Choroid plexus epithelial cell (primary cell): Measurements from ENCODE around the gene RPS4Y1.
"Not testable (repeated sequence)": the region's sequence is repeated elsewhere in the genome, so short reads cannot be mapped to it uniquely, and the experiment has no call there.

Experiments
- DNase-seq: peaks from one replicate; pipeline ENCODE4 v3.0.0-alpha.2; 2010; ENCODE audit warnings: low read depth
- H3K4me3 ChIP-seq: 2 replicates; pipeline ENCODE4 v1.5.1; 2011; ENCODE audit warnings: low read depth, mild to moderate bottlenecking, control low read depth, low read length, moderate library complexity
- CTCF ChIP-seq: conservative IDR thresholded peaks from 2 replicates; pipeline ENCODE4 v1.5.1; 2011; ENCODE audit warnings: low read depth, mild to moderate bottlenecking, control low read depth, inconsistent platforms, low read length, moderate library complexity

The RPS4Y1 gene

GRCh38 chrY:2841471-2841893 lies at the start of gene RPS4Y1:
Gene RPS4Y1, plus strand, starts transcription at chrY:2841602. Its CDS starts 23 bp downstream, at chrY:2841625.
- peak within 1 kb of the TSS; percentile 74 for H3K4me3 ChIP-seq
- no peak for TF ChIP-seq CTCF
- peak; percentile 85 for DNase-seq

GRCh38 chrY:2796977-2797523 lies 44.4 kb upstream of the RPS4Y1 start:
- H3K4me3 ChIP-seq = no peak overlapping the region
- TF ChIP-seq CTCF = no peak
- no peak for DNase-seq

GRCh38 chrY:2797991-2798390 lies 43.4 kb upstream of the RPS4Y1 start:
- no peak for DNase-seq
- no peak overlapping the region for H3K4me3 ChIP-seq
- TF ChIP-seq CTCF = no peak

- H3K4me3 ChIP-seq = no peak overlapping the region
- peak; percentile 56 for DNase-seq
- peak; percentile 54 for TF ChIP-seq CTCF
Observed at GRCh38 chrY:2800246-2800645, 41.2 kb upstream of the RPS4Y1 start.

GRCh38 chrY:2817146-2817896 lies 24.1 kb upstream of the RPS4Y1 start:
- H3K4me3 ChIP-seq, DNase-seq: not testable (repeated sequence)

- no peak for TF ChIP-seq CTCF
- no peak for DNase-seq
- no peak overlapping the region for H3K4me3 ChIP-seq
Observed at GRCh38 chrY:2824471-2824870, 16.9 kb upstream of the RPS4Y1 start.

GRCh38 chrY:2828497-2828896 lies 12.9 kb upstream of the RPS4Y1 start:
- H3K4me3 ChIP-seq = no peak overlapping the region
- TF ChIP-seq CTCF = no peak
- DNase-seq = no peak
